Mammary epithelial cell (primary cell): ENCODE results near the gene NPIPA5.

ENCODE experiments used
- EZH2 ChIP-seq: IDR thresholded peaks from 2 replicates; pipeline ENCODE4 v1.6.1; 2012; ENCODE audit warnings: low read length, inconsistent platforms, borderline replicate concordance
- TF ChIP-seq, protein P1 (sequence below), 2 donors: IDR thresholded peaks in 1 of 2; conservative IDR thresholded peaks in 1 of 2; 2 replicates each; pipeline ENCODE4 v1.5.1; 2011 to 2012; ENCODE audit warnings: inconsistent platforms in 2 of 2, low read length in 2 of 2, mild to moderate bottlenecking in 2 of 2, control low read depth in 1 of 2, low read depth in 1 of 2; ENCODE audit not compliant: insufficient read depth in 1 of 2; ENCODE audit errors: extremely low read depth in 1 of 2

DNA sequence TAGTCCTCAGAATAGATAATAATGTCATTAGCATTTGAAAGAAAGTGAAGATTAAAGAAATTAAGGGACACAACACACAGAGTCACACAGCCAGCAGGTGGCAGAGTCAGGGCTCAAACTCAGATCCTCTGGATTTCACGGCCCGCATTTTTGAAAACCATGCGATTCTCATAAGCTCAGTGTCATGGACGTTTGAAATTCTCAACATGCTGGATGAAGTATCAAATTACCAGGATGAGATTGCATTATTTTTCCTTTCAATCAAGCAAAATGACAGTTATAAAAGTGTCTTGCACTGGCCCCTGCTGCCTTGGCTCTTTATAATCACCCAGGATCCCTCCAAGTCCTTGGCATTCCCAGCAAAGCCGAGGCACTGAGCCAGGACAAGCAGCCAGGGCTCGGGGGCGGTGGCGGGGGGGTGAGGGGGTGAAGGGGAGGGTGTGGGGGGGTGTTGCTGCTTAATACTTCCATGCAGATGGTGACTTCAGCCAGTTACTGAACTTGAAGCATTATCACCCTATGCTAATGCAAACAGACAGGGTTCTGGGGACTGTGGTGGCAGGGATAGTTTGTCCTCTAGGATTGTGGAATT, 49.6 kb upstream of the NPIPA5 start:
- TF ChIP-seq, protein P1, sequence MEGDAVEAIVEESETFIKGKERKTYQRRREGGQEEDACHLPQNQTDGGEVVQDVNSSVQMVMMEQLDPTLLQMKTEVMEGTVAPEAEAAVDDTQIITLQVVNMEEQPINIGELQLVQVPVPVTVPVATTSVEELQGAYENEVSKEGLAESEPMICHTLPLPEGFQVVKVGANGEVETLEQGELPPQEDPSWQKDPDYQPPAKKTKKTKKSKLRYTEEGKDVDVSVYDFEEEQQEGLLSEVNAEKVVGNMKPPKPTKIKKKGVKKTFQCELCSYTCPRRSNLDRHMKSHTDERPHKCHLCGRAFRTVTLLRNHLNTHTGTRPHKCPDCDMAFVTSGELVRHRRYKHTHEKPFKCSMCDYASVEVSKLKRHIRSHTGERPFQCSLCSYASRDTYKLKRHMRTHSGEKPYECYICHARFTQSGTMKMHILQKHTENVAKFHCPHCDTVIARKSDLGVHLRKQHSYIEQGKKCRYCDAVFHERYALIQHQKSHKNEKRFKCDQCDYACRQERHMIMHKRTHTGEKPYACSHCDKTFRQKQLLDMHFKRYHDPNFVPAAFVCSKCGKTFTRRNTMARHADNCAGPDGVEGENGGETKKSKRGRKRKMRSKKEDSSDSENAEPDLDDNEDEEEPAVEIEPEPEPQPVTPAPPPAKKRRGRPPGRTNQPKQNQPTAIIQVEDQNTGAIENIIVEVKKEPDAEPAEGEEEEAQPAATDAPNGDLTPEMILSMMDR (conservative IDR thresholded peaks at IDR 0.05 in 1 of 2, IDR thresholded peaks at IDR 0.05 in 1 of 2; ENCODE audit: extremely low read depth in 1 of 2, insufficient read depth in 1 of 2, low read depth in 1 of 2, low read length in 2 of 2), result peak; percentile 38 to 64
- TF ChIP-seq EZH2, result no peak
